Loucy (cell line): Measurements from ENCODE around the gene CTXN2.
A peak's percentile ranks its signal among the peaks of the same experiment; 100 is the strongest.

Source experiments
- H2AFZ ChIP-seq: fragments of 200-600 bp; sonication (generic); 2 replicates; pipeline ENCODE4 v1.6.0; 2016; ENCODE audit warnings: antibody characterized with exemption, mild to moderate bottlenecking, low read length, moderate library complexity
- H3F3A ChIP-seq: fragments of 200-600 bp; 2 replicates; pipeline ENCODE4 v1.6.0; 2016; ENCODE audit warnings: antibody characterized with exemption, low read depth, mild to moderate bottlenecking
- H3K27me3 ChIP-seq: fragments of 200-600 bp; sonication (generic); 2 replicates; pipeline ENCODE4 v1.6.1; 2014; ENCODE audit warnings: low read length, mild to moderate bottlenecking; ENCODE audit not compliant: insufficient read depth, poor library complexity, severe bottlenecking
- H3K36me3 ChIP-seq: fragments of 200-600 bp; sonication (generic); 2 replicates; pipeline ENCODE4 v1.6.1; 2016; ENCODE audit warnings: low read length; ENCODE audit not compliant: insufficient read depth
- H3K4me1 ChIP-seq: fragments of 200-600 bp; sonication (generic); 2 replicates; pipeline ENCODE4 v1.5.1; 2014; ENCODE audit warnings: low read length, mild to moderate bottlenecking; ENCODE audit not compliant: insufficient read depth, poor library complexity, severe bottlenecking
- H3K4me2 ChIP-seq: fragments of 200-600 bp; sonication (generic); 2 replicates; pipeline ENCODE4 v1.6.0; 2014; ENCODE audit warnings: antibody characterized with exemption, low read length, low read depth, mild to moderate bottlenecking; ENCODE audit not compliant: poor library complexity, severe bottlenecking
- H3K4me3 ChIP-seq: fragments of 200-600 bp; sonication (generic); 2 replicates; pipeline ENCODE4 v1.5.1; 2014; ENCODE audit warnings: low read length, mild to moderate bottlenecking, mixed read lengths; ENCODE audit not compliant: poor library complexity, severe bottlenecking
- H3K79me2 ChIP-seq: fragments of 200-600 bp; sonication (generic); 2 replicates; pipeline ENCODE4 v1.6.1; 2014; ENCODE audit warnings: low read length; ENCODE audit not compliant: insufficient read depth
- H3K9ac ChIP-seq: fragments of 200-600 bp; sonication (generic); 2 replicates; pipeline ENCODE4 v1.6.0; 2014; ENCODE audit warnings: mild to moderate bottlenecking, low read depth, low read length, moderate library complexity; ENCODE audit not compliant: poor library complexity, severe bottlenecking
- H3K9me2 ChIP-seq: fragments of 200-600 bp; sonication (generic); replicated peaks from 2 replicates; pipeline ENCODE4 v1.6.1; 2016; ENCODE audit warnings: low read depth, low read length, mixed read lengths
- H3K9me3 ChIP-seq: fragments of 200-600 bp; sonication (generic); 2 replicates; pipeline ENCODE4 v1.6.1; 2014; ENCODE audit warnings: mild to moderate bottlenecking, antibody characterized with exemption, low read length, low read depth; ENCODE audit not compliant: insufficient read depth
- H4K20me1 ChIP-seq: fragments of 200-600 bp; sonication (generic); 2 replicates; pipeline ENCODE4 v1.6.0; 2014; ENCODE audit warnings: antibody characterized with exemption, low read length, mild to moderate bottlenecking; ENCODE audit not compliant: insufficient read depth, poor library complexity, severe bottlenecking
- CTCF ChIP-seq: fragments of 200-600 bp; sonication (generic); conservative IDR thresholded peaks from 2 replicates; pipeline ENCODE4 v1.5.1; 2014; ENCODE audit warnings: mild to moderate bottlenecking, antibody characterized with exemption, low read length
- EZH2phosphoT487 ChIP-seq: fragments of 200-600 bp; IDR thresholded peaks from 2 replicates; pipeline ENCODE4 v1.6.1; 2018; ENCODE audit warnings: antibody characterized with exemption, mild to moderate bottlenecking, moderate library complexity, borderline replicate concordance

The CTXN2 gene

GRCh38 chr15:48153526-48153925 is 37.9 kb upstream of the CTXN2 start:
- H3K27me3 ChIP-seq, result no peaks in the 10 kb centered on the region
- H4K20me1 ChIP-seq, result no peaks in the 10 kb centered on the region
- H3K4me2 ChIP-seq, result no peak overlapping the region
- no peak overlapping the region for H3K4me3 ChIP-seq
- no peak overlapping the region for H2AFZ ChIP-seq
- H3K79me2 ChIP-seq, result no peaks in the 10 kb centered on the region
- no peaks in the 10 kb centered on the region for H3K9me3 ChIP-seq
- H3K9me2 ChIP-seq, result no peaks in the 10 kb centered on the region
- peaks cover 47% of the 10 kb centered on the region for H3K36me3 ChIP-seq
- H3K9ac ChIP-seq, result no peak overlapping the region
- H3F3A ChIP-seq, result no peaks in the 10 kb centered on the region
- TF ChIP-seq EZH2phosphoT487 (no peak), CTCF (no peak)
- H3K4me1 ChIP-seq, result no peaks in the 10 kb centered on the region

GRCh38 chr15:48168616-48169015 is 22.8 kb upstream of the CTXN2 start:
- no peak overlapping the region for H3K4me3 ChIP-seq
- H3K36me3 ChIP-seq, result peaks cover 45% of the 10 kb centered on the region
- 0 out of 2 replicates have a peak, but pooled peaks cover 6% of the 10 kb centered on the region for H3K9me3 ChIP-seq
- H3K4me2 ChIP-seq, result no peak overlapping the region
- TF ChIP-seq CTCF (no peak), EZH2phosphoT487 (no peak)
- H3K4me1 ChIP-seq, result peaks cover 12% of the 10 kb centered on the region
- H3K9ac ChIP-seq, result no peak overlapping the region
- H4K20me1 ChIP-seq, result peaks cover 26% of the 10 kb centered on the region
- no peaks in the 10 kb centered on the region for H3K9me2 ChIP-seq
- H3K27me3 ChIP-seq, result no peaks in the 10 kb centered on the region
- no peaks in the 10 kb centered on the region for H3F3A ChIP-seq
- peaks cover 47% of the 10 kb centered on the region for H3K79me2 ChIP-seq
- H2AFZ ChIP-seq, result no peak overlapping the region

GRCh38 chr15:48170981-48171380 is 20.5 kb upstream of the CTXN2 start:
- Histone ChIP-seq H3K36me3 (peaks cover 21% of the 10 kb centered on the region), H3K9me2 (no peaks in the 10 kb centered on the region), H3K27me3 (no peaks in the 10 kb centered on the region), H3K9ac (no peak overlapping the region), H3K4me3 (peak overlapping the region; percentile 19), H2AFZ (no peak overlapping the region), H3K4me1 (peaks cover 21% of the 10 kb centered on the region), H3K9me3 (0 out of 2 replicates have a peak, but pooled peaks cover 6% of the 10 kb centered on the region), H3F3A (no peaks in the 10 kb centered on the region), H3K4me2 (peak overlapping the region; percentile 42), H4K20me1 (peaks cover 46% of the 10 kb centered on the region), H3K79me2 (peaks cover 70% of the 10 kb centered on the region)
- TF ChIP-seq CTCF (no peak), EZH2phosphoT487 (no peak)
